ENCODE data around the gene PCK1.

- TF ChIP-seq CTCF (conservative IDR thresholded peaks at IDR 0.05; ENCODE audit: low read depth, low read length) (peak; percentile 98), EZH2phosphoT487 (IDR thresholded peaks at IDR 0.05; ENCODE audit: borderline replicate concordance, low read length) (no peak), EZH2 (IDR thresholded peaks at IDR 0.05; ENCODE audit: low read length, unreplicated experiment) (no peak)
Observed at GRCh38 chr20:57596998-57597939, 36.4 kb downstream of the PCK1 start.
